ENCODE results near the gene URAD. TPM values are rescaled to one million over a fixed set of nuclear protein-coding genes. Genes with fewer than 3 reads are reported as not detected.
"Not testable (repeated sequence)": the region's sequence is repeated elsewhere in the genome, so short reads cannot be mapped to it uniquely, and the experiment has no call there.

URAD gene, protein sequence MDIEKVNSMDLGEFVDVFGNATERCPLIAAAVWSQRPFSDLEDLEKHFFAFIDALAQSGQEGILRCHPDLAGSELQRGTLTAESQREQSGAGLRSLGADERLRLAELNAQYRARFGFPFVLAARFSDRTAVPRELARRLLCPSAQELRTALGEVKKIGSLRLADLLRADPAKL
- not detected for total RNA-seq

GRCh38 chr13:27988520-27988919, at the start of gene URAD:
URAD (minus strand) TSS chr13:27988693; CDS start chr13:27988637, 56 bp downstream.
- ATAC-seq (replicated peaks in 1 of 2), result no peak
- DNase-seq, result no peak
- H3K4me3 Mint-ChIP-seq, result no peak within 1 kb of the TSS
- no peaks in the 10 kb centered on the region for H3K36me3 Mint-ChIP-seq (ENCODE audit: insufficient read depth in 2 of 2)
- no peak within 1 kb of the TSS for H3K27ac Mint-ChIP-seq
- peaks cover 20% of the 10 kb centered on the region for H3K27me3 Mint-ChIP-seq (ENCODE audit: low read depth)
- no peaks in the 10 kb centered on the region for H3K9me3 Mint-ChIP-seq
- no peaks in the 10 kb centered on the region for H3K4me1 Mint-ChIP-seq (ENCODE audit: low read depth)

GRCh38 chr13:28037399-28037798, 48.9 kb upstream of the URAD start:
- ATAC-seq (replicated peaks in 1 of 2) (peak; percentile 74 to 75), DNase-seq (peak; percentile 4 to 5)
- H3K4me1 Mint-ChIP-seq (ENCODE audit: low read depth), result no peaks in the 10 kb centered on the region
- H3K27me3 Mint-ChIP-seq (ENCODE audit: low read depth), result no peaks in the 10 kb centered on the region
- H3K27ac Mint-ChIP-seq, result no peak overlapping the region
- H3K36me3 Mint-ChIP-seq (ENCODE audit: insufficient read depth in 2 of 2), result no peaks in the 10 kb centered on the region
- no peak overlapping the region for H3K4me3 Mint-ChIP-seq
- no peaks in the 10 kb centered on the region for H3K9me3 Mint-ChIP-seq

- Mint-ChIP-seq H3K27ac (no peak overlapping the region), H3K4me3 (no peak overlapping the region), H3K27me3 (ENCODE audit: low read depth) (peaks cover 16% of the 10 kb centered on the region), H3K9me3 (no peaks in the 10 kb centered on the region), H3K36me3 (ENCODE audit: insufficient read depth in 2 of 2) (no peaks in the 10 kb centered on the region), H3K4me1 (ENCODE audit: low read depth) (peaks cover 7% of the 10 kb centered on the region)
- DNase-seq (no peak), ATAC-seq (replicated peaks in 1 of 2) (no peak)
Observed at GRCh38 chr13:28035146-28035782, 46.8 kb upstream of the URAD start.

DNA sequence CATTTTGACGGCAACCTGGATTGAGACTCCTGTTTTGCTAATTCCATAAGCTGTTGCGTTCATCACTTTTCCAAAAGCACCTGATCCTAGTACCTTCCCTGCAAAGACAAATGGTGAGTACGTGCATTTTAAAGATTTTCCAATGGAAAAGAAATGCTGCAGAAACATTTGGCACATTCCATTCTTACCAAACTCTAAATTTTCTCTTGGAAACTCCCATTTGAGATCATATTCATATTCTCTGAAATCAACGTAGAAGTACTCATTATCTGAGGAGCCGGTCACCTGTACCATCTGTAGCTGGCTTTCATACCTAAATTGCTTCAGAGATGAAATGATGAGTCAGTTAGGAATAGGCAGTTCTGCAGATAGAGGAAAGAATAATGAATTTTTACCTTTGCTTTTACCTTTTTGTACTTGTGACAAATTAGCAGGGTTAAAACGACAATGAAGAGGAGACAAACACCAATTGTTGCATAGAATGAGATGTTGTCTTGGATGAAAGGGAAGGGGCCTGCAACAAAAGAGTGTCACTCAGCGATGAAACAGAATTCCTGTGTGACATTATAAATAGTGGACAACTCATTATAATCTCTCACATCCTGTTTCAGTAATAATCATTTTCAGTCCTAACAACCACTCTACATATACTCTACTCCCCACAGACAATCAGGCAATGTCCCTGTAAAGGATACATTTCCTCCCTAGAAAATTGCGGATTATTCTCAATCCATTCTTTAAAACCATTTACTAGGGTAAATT, 45.6 kb upstream of the URAD start:
- no peak for DNase-seq
- ATAC-seq (replicated peaks in 1 of 2), result no peak
- H3K27me3 Mint-ChIP-seq (ENCODE audit: low read depth), result peaks cover 16% of the 10 kb centered on the region
- H3K9me3 Mint-ChIP-seq, result no peaks in the 10 kb centered on the region
- no peak overlapping the region for H3K4me3 Mint-ChIP-seq
- no peaks in the 10 kb centered on the region for H3K36me3 Mint-ChIP-seq (ENCODE audit: insufficient read depth in 2 of 2)
- H3K27ac Mint-ChIP-seq, result no peak overlapping the region
- peaks cover 7% of the 10 kb centered on the region for H3K4me1 Mint-ChIP-seq (ENCODE audit: low read depth)

DNA sequence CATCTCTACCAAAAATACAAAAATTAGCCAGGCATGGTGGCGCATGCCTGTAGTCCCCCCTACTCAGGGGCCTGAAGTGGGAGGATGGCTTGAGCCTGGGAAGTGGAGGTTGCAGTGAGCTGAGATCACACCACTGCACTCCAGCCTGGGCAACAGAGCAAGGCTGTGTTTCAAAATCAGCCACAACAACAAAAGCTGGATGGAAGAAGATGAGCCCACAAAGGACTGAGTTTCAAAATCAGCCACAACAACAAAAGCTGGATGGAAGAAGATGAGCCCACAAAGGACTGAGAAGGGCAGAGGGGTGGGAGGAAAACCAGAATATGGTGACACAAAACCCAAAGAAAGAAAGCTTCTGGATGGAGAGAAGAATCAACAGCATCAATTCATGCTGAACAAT, 43.9 kb upstream of the URAD start:
- not testable (repeated sequence) for H3K27ac Mint-ChIP-seq; H3K36me3 Mint-ChIP-seq (ENCODE audit: insufficient read depth in 2 of 2); H3K9me3 Mint-ChIP-seq; DNase-seq; H3K4me3 Mint-ChIP-seq
- peak in 1 of 2 donors; percentile 17 for ATAC-seq (replicated peaks in 1 of 2)
- Mint-ChIP-seq H3K4me1 (ENCODE audit: low read depth) (peaks cover 12% of the 10 kb centered on the region), H3K27me3 (ENCODE audit: low read depth) (peaks cover 16% of the 10 kb centered on the region)

DNA sequence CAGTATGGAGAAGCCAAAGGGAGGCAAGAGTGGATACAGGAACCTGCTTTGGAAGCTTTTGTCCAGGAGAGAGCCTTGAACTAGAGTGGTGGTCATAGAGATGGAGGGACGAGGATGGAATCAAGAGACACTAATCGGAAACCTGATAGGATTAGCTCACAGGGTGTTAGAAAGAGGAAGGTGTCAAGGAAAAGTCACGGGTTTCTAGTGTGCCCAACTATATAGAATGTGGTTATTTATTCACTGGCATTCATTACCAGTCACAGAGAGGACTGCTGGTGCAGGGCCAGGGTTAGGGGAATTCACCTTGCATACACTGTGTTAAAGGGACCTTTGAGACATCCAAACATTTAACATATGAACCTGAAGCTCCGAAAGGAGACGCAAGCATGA, 43.4 kb upstream of the URAD start:
- Mint-ChIP-seq H3K4me1 (ENCODE audit: low read depth) (peaks cover 12% of the 10 kb centered on the region), H3K9me3 (no peaks in the 10 kb centered on the region), H3K4me3 (no peak overlapping the region), H3K27ac (no peak overlapping the region), H3K27me3 (ENCODE audit: low read depth) (peaks cover 16% of the 10 kb centered on the region), H3K36me3 (ENCODE audit: insufficient read depth in 2 of 2) (no peaks in the 10 kb centered on the region)
- ATAC-seq (replicated peaks in 1 of 2) (no peak), DNase-seq (no peak)

GRCh38 chr13:28031220-28031895, 42.9 kb upstream of the URAD start:
- H3K4me1 Mint-ChIP-seq (ENCODE audit: low read depth), result peaks cover 12% of the 10 kb centered on the region
- H3K27ac Mint-ChIP-seq, result no peak overlapping the region
- DNase-seq, result no peak
- no peaks in the 10 kb centered on the region for H3K36me3 Mint-ChIP-seq (ENCODE audit: insufficient read depth in 2 of 2)
- no peaks in the 10 kb centered on the region for H3K9me3 Mint-ChIP-seq
- H3K27me3 Mint-ChIP-seq (ENCODE audit: low read depth), result peaks cover 16% of the 10 kb centered on the region
- no peak for ATAC-seq (replicated peaks in 1 of 2)
- no peak overlapping the region for H3K4me3 Mint-ChIP-seq

- Mint-ChIP-seq H3K4me1 (ENCODE audit: low read depth) (peaks cover 12% of the 10 kb centered on the region), H3K9me3 (no peaks in the 10 kb centered on the region), H3K27ac (no peak overlapping the region), H3K4me3 (no peak overlapping the region), H3K36me3 (ENCODE audit: insufficient read depth in 2 of 2) (no peaks in the 10 kb centered on the region), H3K27me3 (ENCODE audit: low read depth) (peaks cover 16% of the 10 kb centered on the region)
- ATAC-seq (replicated peaks in 1 of 2), result peak in 1 of 2 donors; percentile 23
- DNase-seq, result no peak
Observed at GRCh38 chr13:28027607-28028364, 39.3 kb upstream of the URAD start.

DNA sequence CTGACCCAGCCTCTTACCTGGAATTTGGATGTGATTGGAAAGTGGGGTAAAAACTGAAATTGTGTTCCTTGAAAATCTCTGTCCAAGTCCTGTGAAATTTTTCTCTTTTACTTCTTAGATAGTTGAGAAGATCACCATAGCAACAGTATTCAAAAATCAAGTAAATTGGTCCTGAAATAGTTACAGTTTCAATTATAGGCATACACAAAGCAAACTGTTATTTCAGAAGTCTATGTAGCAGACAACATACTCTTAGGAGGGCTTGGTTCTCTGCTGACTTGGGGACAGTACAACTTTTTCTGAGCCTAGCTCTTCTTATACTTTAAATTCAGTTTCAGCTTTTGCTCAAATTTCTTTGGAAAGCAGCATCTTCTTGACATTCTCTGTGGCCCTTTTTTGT, 38.6 kb upstream of the URAD start:
- Mint-ChIP-seq H3K4me3 (no peak overlapping the region), H3K27ac (no peak overlapping the region), H3K4me1 (ENCODE audit: low read depth) (peaks cover 12% of the 10 kb centered on the region), H3K27me3 (ENCODE audit: low read depth) (peaks cover 13% of the 10 kb centered on the region), H3K9me3 (no peaks in the 10 kb centered on the region), H3K36me3 (ENCODE audit: insufficient read depth in 2 of 2) (no peaks in the 10 kb centered on the region)
- DNase-seq (no peak), ATAC-seq (replicated peaks in 1 of 2) (no peak)

- peaks cover 7% of the 10 kb centered on the region for H3K27me3 Mint-ChIP-seq (ENCODE audit: low read depth)
- DNase-seq (no peak), ATAC-seq (replicated peaks in 1 of 2) (no peak)
- H3K4me3 Mint-ChIP-seq, result no peak overlapping the region
- peaks cover 11% of the 10 kb centered on the region for H3K4me1 Mint-ChIP-seq (ENCODE audit: low read depth)
- H3K9me3 Mint-ChIP-seq, result no peaks in the 10 kb centered on the region
- H3K27ac Mint-ChIP-seq, result no peak overlapping the region
- H3K36me3 Mint-ChIP-seq (ENCODE audit: insufficient read depth in 2 of 2), result no peaks in the 10 kb centered on the region
Observed at GRCh38 chr13:28026508-28026907, 38.0 kb upstream of the URAD start.

DNA sequence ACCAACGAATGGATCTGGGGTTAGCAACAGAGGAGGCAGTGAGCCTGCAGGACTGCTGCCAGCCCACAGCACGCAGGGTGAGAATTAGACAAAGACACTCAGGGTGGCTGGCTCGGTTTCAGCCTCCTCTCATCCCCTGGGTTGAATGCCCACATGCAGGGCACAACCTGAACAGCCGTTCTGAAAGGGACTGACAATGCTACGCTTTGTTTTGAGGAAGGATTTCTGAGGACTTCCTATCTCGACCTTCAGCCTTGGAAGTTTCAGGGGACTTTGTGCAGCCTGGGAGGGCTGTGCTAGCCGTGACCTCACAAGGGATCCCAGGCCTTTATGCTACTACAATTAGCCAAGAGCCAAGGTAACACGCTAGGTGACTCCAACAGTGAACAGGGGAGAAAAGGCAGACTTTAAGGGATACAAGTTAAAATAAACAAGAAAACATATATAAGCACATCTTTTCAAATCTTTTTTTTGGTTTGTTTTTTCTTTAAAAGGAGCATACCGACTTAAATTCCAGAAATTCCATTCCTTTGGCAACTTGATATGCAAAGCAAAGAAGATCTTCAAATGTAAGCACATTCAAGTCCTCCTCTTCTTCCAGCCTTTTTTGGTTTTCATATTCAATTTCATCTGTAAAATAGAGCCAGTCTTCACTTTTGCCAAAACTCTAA, 34.5 kb upstream of the URAD start:
- Mint-ChIP-seq H3K27me3 (ENCODE audit: low read depth) (no peaks in the 10 kb centered on the region), H3K4me1 (ENCODE audit: low read depth) (peaks cover 5% of the 10 kb centered on the region), H3K4me3 (no peak overlapping the region), H3K9me3 (no peaks in the 10 kb centered on the region), H3K36me3 (ENCODE audit: insufficient read depth in 2 of 2) (no peaks in the 10 kb centered on the region), H3K27ac (no peak overlapping the region)
- ATAC-seq (replicated peaks in 1 of 2) (no peak), DNase-seq (no peak)

- no peaks in the 10 kb centered on the region for H3K36me3 Mint-ChIP-seq (ENCODE audit: insufficient read depth in 2 of 2)
- no peak overlapping the region for H3K4me3 Mint-ChIP-seq
- DNase-seq (no peak), ATAC-seq (replicated peaks in 1 of 2) (no peak)
- no peaks in the 10 kb centered on the region for H3K9me3 Mint-ChIP-seq
- H3K27ac Mint-ChIP-seq, result no peak overlapping the region
- peaks cover 7% of the 10 kb centered on the region for H3K27me3 Mint-ChIP-seq (ENCODE audit: low read depth)
- no peaks in the 10 kb centered on the region for H3K4me1 Mint-ChIP-seq (ENCODE audit: low read depth)
Observed at GRCh38 chr13:28014301-28014700, 25.8 kb upstream of the URAD start.

Measured in activated T-cell treated with anti-CD3 and anti-CD28 coated beads, Interleukin-2, amount 50 U/mL, for 72 hours (primary cell).